ENCODE results near the gene DNAJC11. TPM values are rescaled to one million over a fixed set of nuclear protein-coding genes. Genes with fewer than 3 reads are reported as not detected.

The DNAJC11 gene, protein sequence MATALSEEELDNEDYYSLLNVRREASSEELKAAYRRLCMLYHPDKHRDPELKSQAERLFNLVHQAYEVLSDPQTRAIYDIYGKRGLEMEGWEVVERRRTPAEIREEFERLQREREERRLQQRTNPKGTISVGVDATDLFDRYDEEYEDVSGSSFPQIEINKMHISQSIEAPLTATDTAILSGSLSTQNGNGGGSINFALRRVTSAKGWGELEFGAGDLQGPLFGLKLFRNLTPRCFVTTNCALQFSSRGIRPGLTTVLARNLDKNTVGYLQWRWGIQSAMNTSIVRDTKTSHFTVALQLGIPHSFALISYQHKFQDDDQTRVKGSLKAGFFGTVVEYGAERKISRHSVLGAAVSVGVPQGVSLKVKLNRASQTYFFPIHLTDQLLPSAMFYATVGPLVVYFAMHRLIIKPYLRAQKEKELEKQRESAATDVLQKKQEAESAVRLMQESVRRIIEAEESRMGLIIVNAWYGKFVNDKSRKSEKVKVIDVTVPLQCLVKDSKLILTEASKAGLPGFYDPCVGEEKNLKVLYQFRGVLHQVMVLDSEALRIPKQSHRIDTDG
- total RNA-seq (2022) (57.3 and 64.0 TPM in 2 replicates), Bru-seq, nascent RNA (percentile 78 among the genes with signal in this experiment), BruChase-seq, experiment 1, labeled RNA remaining after a 6-hour chase (percentile 78 among the genes with signal in this experiment), BruChase-seq, experiment 2, labeled RNA remaining after a 2-hour chase (percentile 76 among the genes with signal in this experiment)
- long read RNA-seq, transcript DNAJC11-202 (16 exons, 3,311 nt): major isoform, 85 of 159 reads
- long read RNA-seq, partial matches to known transcripts: 10 of 159 reads
- long read RNA-seq, other reads (novel, unspliced or antisense): 61 of 159 reads

GRCh38 chr1:6701437-6702153 is at the start of gene DNAJC11:
TSS of gene DNAJC11 (minus strand) at chr1:6701816. CDS start at chr1:6701800, 16 bp downstream.
- Mint-ChIP-seq H3K36me3 (ENCODE audit: insufficient read depth, unreplicated experiment) (peaks cover 18% of the 10 kb centered on the region), H3K9me3 (ENCODE audit: low read depth, unreplicated experiment) (no peaks in the 10 kb centered on the region), H3K4me1 (ENCODE audit: low read depth, unreplicated experiment) (peaks cover 11% of the 10 kb centered on the region), H3K4me3 (ENCODE audit: low read depth, unreplicated experiment) (peak within 1 kb of the TSS; percentile 73), H3K27me3 (ENCODE audit: unreplicated experiment) (peaks cover 4% of the 10 kb centered on the region), H3K27ac (ENCODE audit: unreplicated experiment) (peak within 1 kb of the TSS; percentile 86)
- peak; percentile 89 for DNase-seq
- CTCF ChIA-PET: no interaction called here
- intact Hi-C loops (cut with micrococcal nuclease; ENCODE audit: unreplicated experiment): no loop called here
- TF ChIP-seq, protein P1, sequence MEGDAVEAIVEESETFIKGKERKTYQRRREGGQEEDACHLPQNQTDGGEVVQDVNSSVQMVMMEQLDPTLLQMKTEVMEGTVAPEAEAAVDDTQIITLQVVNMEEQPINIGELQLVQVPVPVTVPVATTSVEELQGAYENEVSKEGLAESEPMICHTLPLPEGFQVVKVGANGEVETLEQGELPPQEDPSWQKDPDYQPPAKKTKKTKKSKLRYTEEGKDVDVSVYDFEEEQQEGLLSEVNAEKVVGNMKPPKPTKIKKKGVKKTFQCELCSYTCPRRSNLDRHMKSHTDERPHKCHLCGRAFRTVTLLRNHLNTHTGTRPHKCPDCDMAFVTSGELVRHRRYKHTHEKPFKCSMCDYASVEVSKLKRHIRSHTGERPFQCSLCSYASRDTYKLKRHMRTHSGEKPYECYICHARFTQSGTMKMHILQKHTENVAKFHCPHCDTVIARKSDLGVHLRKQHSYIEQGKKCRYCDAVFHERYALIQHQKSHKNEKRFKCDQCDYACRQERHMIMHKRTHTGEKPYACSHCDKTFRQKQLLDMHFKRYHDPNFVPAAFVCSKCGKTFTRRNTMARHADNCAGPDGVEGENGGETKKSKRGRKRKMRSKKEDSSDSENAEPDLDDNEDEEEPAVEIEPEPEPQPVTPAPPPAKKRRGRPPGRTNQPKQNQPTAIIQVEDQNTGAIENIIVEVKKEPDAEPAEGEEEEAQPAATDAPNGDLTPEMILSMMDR (IDR thresholded peaks at IDR 0.05; ENCODE audit: unreplicated experiment): peak; percentile 74
- BruUV-seq (replicated peaks): no TSS peak

DNA sequence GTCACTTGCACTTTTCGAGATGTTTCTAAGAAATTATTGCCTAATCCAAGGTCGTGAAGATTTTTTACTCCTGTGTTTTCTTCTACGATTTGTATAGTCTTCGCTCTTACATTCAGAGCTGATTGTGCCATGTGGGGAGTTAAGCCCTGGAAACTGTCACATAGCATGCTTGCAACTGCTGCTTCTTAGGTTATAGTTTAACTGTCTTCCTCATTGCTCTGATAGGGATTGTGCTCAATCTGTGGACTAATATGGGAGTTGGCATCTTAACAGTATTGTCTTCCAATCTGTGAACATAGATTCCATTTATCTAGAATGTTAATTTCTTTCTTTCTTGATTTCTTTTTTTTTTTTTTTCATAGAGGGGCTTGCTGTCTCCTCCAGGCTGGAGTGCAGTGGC is 48.9 kb upstream of the DNAJC11 start:
- BruUV-seq (replicated peaks): no TSS peak
- H3K4me1 Mint-ChIP-seq (ENCODE audit: low read depth, unreplicated experiment): no peaks in the 10 kb centered on the region
- no peaks in the 10 kb centered on the region for H3K36me3 Mint-ChIP-seq (ENCODE audit: insufficient read depth, unreplicated experiment)
- H3K4me3 Mint-ChIP-seq (ENCODE audit: low read depth, unreplicated experiment): no peak overlapping the region
- no peak for DNase-seq
- TF ChIP-seq, protein P1 (IDR thresholded peaks at IDR 0.05; ENCODE audit: unreplicated experiment): no peak
- H3K27ac Mint-ChIP-seq (ENCODE audit: unreplicated experiment): no peak overlapping the region
- H3K27me3 Mint-ChIP-seq (ENCODE audit: unreplicated experiment): peaks cover 86% of the 10 kb centered on the region
- intact Hi-C loops (cut with micrococcal nuclease; ENCODE audit: unreplicated experiment): no loop called here
- CTCF ChIA-PET: no interaction called here
- H3K9me3 Mint-ChIP-seq (ENCODE audit: low read depth, unreplicated experiment): peaks cover 3% of the 10 kb centered on the region

DNA sequence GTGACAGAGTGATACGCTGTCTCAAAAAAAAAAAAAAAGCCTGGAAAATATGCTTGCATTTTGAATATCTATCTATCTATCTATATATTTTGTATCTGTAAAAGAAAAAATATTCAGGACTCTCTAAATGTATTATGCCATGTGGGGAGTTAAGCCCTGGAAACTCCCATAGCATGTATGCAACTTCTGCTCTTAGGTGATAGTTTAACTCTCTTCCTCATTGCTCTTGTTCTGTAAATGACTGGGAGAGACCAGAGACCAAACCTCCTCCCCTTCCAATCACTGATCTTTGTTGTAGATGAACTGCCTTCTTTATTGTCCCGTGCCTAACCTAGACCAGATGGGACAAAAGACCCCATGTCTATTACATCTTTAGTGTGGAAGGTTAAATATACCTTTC is 46.1 kb upstream of the DNAJC11 start:
- intact Hi-C loops (cut with micrococcal nuclease; ENCODE audit: unreplicated experiment): no loop called here
- Mint-ChIP-seq H3K27ac (ENCODE audit: unreplicated experiment) (no peak overlapping the region), H3K9me3 (ENCODE audit: low read depth, unreplicated experiment) (peaks cover 3% of the 10 kb centered on the region)

More for the DNA sequence above, 46.1 kb upstream of the DNAJC11 start:
- no peak for DNase-seq
- H3K27me3 Mint-ChIP-seq (ENCODE audit: unreplicated experiment): peaks cover 65% of the 10 kb centered on the region
- CTCF ChIA-PET: interaction anchor here (0.7 kb wide), 1 partner anchor 38 kb away, joined by 3 read pairs; no protein-coding TSS in a partner anchor
- H3K4me3 Mint-ChIP-seq (ENCODE audit: low read depth, unreplicated experiment): no peak overlapping the region
- H3K36me3 Mint-ChIP-seq (ENCODE audit: insufficient read depth, unreplicated experiment): peaks cover 10% of the 10 kb centered on the region
- TF ChIP-seq, protein P1 (IDR thresholded peaks at IDR 0.05; ENCODE audit: unreplicated experiment): no peak
- peaks cover 11% of the 10 kb centered on the region for H3K4me1 Mint-ChIP-seq (ENCODE audit: low read depth, unreplicated experiment)
- no TSS peak for BruUV-seq (replicated peaks)

Data from Calu3 (cell line).